Measurements from ENCODE around the gene MAML2. TPM values are rescaled to one million over a fixed set of nuclear protein-coding genes. Genes with fewer than 3 reads are reported as not detected.

MAML2 gene
- total and polyA plus RNA-seq, 9 of the 15 experiments (the other 6 are each of a cell fraction or from before 2014, with no cell fraction given) = 0.79 to 6.8 (median 4.8) TPM

DNA sequence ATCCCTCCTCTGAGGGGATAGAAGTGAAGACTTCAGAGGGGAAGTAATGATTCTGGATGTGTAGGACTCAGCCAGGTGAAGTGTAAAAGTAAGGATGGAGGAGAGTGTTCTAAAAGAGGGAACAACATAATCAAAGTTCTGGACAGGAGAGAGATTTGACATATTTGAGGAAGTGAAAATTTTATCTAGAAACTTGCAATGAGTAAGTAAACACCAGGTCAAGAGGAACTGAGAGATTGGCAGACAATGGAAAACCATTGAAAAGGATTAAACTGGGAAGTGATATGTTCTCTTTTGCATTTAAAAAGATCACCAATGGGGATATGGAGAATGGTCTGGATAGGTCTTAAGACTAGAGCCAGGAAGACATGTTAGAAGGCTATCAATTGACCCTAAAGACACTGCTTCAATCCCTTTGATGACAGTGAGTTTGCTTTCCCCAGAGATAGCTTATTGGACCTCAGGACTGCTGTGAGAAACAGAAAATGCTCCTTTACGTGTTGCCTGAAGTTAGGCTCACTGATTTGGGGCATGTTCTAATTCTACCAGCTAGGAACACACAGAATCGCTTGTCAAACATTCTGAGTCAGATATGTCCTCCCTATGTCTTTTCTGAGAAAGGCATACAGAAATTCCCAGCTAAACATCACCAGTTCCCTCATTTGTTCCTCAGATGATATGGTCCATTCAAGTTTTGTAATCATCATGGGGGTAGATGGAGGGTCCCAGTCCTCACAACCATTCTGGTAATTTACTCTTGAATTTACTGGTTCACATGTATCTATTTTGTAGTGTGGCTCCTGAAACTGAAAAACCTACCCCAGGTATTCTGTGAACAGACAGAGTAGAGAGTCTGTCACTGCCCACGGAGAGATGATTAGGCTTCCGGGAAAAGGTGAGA lies 144.9 kb downstream of the MAML2 start (continued):
- TF ChIP-seq, protein P1, sequence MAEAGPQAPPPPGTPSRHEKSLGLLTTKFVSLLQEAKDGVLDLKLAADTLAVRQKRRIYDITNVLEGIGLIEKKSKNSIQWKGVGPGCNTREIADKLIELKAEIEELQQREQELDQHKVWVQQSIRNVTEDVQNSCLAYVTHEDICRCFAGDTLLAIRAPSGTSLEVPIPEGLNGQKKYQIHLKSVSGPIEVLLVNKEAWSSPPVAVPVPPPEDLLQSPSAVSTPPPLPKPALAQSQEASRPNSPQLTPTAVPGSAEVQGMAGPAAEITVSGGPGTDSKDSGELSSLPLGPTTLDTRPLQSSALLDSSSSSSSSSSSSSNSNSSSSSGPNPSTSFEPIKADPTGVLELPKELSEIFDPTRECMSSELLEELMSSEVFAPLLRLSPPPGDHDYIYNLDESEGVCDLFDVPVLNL (CRISPR knock-in tag; IDR thresholded peaks at IDR 0.05; ENCODE audit: low read depth) = no peak
- TF ChIP-seq, protein P2, sequence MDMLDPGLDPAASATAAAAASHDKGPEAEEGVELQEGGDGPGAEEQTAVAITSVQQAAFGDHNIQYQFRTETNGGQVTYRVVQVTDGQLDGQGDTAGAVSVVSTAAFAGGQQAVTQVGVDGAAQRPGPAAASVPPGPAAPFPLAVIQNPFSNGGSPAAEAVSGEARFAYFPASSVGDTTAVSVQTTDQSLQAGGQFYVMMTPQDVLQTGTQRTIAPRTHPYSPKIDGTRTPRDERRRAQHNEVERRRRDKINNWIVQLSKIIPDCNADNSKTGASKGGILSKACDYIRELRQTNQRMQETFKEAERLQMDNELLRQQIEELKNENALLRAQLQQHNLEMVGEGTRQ (CRISPR knock-in tag; IDR thresholded peaks at IDR 0.05) = no peak
- peak; percentile 72 to 82 for TF ChIP-seq KDM1A (IDR thresholded peaks at IDR 0.05)
- TF ChIP-seq, protein P3, sequence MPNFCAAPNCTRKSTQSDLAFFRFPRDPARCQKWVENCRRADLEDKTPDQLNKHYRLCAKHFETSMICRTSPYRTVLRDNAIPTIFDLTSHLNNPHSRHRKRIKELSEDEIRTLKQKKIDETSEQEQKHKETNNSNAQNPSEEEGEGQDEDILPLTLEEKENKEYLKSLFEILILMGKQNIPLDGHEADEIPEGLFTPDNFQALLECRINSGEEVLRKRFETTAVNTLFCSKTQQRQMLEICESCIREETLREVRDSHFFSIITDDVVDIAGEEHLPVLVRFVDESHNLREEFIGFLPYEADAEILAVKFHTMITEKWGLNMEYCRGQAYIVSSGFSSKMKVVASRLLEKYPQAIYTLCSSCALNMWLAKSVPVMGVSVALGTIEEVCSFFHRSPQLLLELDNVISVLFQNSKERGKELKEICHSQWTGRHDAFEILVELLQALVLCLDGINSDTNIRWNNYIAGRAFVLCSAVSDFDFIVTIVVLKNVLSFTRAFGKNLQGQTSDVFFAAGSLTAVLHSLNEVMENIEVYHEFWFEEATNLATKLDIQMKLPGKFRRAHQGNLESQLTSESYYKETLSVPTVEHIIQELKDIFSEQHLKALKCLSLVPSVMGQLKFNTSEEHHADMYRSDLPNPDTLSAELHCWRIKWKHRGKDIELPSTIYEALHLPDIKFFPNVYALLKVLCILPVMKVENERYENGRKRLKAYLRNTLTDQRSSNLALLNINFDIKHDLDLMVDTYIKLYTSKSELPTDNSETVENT (CRISPR knock-in tag; IDR thresholded peaks at IDR 0.05) = no peak
- TF ChIP-seq, protein P4, sequence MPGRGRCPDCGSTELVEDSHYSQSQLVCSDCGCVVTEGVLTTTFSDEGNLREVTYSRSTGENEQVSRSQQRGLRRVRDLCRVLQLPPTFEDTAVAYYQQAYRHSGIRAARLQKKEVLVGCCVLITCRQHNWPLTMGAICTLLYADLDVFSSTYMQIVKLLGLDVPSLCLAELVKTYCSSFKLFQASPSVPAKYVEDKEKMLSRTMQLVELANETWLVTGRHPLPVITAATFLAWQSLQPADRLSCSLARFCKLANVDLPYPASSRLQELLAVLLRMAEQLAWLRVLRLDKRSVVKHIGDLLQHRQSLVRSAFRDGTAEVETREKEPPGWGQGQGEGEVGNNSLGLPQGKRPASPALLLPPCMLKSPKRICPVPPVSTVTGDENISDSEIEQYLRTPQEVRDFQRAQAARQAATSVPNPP (IDR thresholded peaks at IDR 0.05; ENCODE audit: borderline replicate concordance, insufficient read depth, insufficient read length) = no peak
- no peak for TF ChIP-seq SRSF7 (optimal IDR thresholded peaks at IDR 0.05; ENCODE audit: low read depth, low read length)
- TF ChIP-seq, protein P5, sequence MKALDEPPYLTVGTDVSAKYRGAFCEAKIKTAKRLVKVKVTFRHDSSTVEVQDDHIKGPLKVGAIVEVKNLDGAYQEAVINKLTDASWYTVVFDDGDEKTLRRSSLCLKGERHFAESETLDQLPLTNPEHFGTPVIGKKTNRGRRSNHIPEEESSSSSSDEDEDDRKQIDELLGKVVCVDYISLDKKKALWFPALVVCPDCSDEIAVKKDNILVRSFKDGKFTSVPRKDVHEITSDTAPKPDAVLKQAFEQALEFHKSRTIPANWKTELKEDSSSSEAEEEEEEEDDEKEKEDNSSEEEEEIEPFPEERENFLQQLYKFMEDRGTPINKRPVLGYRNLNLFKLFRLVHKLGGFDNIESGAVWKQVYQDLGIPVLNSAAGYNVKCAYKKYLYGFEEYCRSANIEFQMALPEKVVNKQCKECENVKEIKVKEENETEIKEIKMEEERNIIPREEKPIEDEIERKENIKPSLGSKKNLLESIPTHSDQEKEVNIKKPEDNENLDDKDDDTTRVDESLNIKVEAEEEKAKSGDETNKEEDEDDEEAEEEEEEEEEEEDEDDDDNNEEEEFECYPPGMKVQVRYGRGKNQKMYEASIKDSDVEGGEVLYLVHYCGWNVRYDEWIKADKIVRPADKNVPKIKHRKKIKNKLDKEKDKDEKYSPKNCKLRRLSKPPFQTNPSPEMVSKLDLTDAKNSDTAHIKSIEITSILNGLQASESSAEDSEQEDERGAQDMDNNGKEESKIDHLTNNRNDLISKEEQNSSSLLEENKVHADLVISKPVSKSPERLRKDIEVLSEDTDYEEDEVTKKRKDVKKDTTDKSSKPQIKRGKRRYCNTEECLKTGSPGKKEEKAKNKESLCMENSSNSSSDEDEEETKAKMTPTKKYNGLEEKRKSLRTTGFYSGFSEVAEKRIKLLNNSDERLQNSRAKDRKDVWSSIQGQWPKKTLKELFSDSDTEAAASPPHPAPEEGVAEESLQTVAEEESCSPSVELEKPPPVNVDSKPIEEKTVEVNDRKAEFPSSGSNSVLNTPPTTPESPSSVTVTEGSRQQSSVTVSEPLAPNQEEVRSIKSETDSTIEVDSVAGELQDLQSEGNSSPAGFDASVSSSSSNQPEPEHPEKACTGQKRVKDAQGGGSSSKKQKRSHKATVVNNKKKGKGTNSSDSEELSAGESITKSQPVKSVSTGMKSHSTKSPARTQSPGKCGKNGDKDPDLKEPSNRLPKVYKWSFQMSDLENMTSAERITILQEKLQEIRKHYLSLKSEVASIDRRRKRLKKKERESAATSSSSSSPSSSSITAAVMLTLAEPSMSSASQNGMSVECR (CRISPR knock-in tag; IDR thresholded peaks at IDR 0.05) = no peak
- TF ChIP-seq ARID1B (IDR thresholded peaks at IDR 0.05) = peak; percentile 27; the same call in 1 of the 2 replicates
- TF ChIP-seq HDAC2 (IDR thresholded peaks at IDR 0.05) = 0 out of 2 replicates have a peak, but pooled peaks have one; percentile 63
- TF ChIP-seq ZNF644 (tag; IDR thresholded peaks at IDR 0.05; ENCODE audit: low read depth) = no peak
- TF ChIP-seq, protein P6, sequence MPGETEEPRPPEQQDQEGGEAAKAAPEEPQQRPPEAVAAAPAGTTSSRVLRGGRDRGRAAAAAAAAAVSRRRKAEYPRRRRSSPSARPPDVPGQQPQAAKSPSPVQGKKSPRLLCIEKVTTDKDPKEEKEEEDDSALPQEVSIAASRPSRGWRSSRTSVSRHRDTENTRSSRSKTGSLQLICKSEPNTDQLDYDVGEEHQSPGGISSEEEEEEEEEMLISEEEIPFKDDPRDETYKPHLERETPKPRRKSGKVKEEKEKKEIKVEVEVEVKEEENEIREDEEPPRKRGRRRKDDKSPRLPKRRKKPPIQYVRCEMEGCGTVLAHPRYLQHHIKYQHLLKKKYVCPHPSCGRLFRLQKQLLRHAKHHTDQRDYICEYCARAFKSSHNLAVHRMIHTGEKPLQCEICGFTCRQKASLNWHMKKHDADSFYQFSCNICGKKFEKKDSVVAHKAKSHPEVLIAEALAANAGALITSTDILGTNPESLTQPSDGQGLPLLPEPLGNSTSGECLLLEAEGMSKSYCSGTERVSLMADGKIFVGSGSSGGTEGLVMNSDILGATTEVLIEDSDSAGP (CRISPR knock-in tag; IDR thresholded peaks at IDR 0.05) = no peak

All from K562 (cell line).